GM21515 (cell line): ENCODE data around the gene MEF2D.

Experiments used
- ATAC-seq: cut with Tn5 transposase; IDR thresholded peaks from one replicate; pipeline ENCODE4 v1.9.1; 2021; ENCODE audit not compliant: unreplicated experiment

Gene MEF2D

DNA sequence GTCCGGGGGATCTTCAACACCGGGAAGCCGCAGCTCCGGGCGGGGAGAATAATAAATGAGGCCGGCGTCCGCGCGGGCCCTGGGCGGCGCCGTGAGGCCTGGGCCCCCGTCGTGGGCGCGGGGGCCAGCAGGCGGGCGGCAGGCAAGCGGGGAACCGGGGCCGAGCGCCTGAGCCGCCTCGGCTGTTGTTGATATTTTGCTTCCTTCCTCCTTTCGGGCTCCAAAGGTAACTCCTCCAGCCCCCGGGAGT is at the start of gene MEF2D:
Gene MEF2D (minus strand): TSS at position 233 of the 250 bp plus-strand sequence. CDS start 17,483 bp downstream, outside the sequence.
- no peak for ATAC-seq

DNA sequence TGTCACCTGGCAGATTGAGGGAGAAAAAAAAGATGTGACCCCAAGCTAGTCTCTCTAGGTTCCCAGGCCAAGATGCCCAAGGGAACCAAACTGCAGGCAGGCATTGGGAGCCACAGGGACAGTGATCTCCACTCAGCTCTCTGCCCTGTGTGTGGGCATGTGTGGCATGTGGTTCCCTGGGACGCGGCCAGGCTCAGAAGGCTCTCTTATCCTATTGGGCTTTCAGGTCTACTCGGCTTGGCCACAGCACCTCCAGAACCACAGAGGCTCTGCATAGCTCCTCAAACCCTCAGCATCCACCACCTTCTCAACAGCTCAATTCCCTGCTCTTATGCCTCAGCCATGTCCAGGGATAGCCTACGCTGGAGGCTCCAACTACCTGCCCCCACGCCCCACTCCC is 49.8 kb upstream of the MEF2D start:
- no peak for ATAC-seq

GRCh38 chr1:156549831-156550230 is 49.3 kb upstream of the MEF2D start:
- no peak for ATAC-seq

- ATAC-seq, result no peak
Measured at GRCh38 chr1:156549390-156549789, 48.8 kb upstream of the MEF2D start.

- no peak for ATAC-seq
Measured at GRCh38 chr1:156547982-156548381, 47.4 kb upstream of the MEF2D start.

DNA sequence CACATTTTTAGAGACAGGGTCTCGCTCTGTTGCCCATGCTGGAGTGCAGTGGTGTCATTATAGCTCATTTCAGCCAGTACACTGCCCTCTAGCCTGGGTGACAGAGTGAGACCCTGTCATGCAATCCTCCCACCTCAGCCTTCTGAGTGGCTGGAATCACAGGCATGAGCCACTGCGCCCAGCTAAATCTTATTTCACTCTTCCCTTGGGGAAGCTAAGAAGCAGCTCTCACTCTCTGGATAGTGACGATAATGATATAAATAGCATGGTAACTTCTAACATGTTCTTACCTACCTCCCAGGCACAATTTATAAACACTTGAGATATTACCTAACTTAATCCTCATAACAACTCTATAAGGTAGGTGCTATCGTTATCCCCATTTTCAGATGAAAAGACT is 46.9 kb upstream of the MEF2D start:
- no peak for ATAC-seq

- ATAC-seq, result no peak
Measured at GRCh38 chr1:156546267-156546666, 45.7 kb upstream of the MEF2D start.

DNA sequence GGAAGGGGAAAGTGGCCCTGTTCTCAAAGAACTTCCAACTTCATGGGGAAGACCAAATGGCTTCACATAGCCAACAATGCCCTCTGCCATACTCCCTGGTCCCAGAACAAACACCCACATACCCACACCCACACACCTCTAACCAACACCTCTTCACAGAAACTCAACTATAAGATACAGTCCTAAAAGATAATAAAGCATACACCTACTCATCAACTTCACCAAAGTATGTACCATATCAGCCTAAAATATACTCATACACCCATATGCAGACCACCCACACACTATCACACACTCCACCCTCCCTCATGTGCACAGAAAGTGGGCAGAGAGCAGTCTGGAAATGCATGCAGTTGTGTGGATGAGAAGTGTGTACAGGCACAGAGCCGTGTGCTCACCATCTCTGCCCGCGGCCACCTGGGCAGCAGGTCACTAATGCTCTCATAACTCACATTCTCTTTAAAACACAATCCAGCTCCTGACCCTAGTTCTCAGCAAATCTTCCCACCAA is 44.1 kb upstream of the MEF2D start:
- ATAC-seq, result no peak

- ATAC-seq, result no peak
Measured at GRCh38 chr1:156543066-156543465, 42.5 kb upstream of the MEF2D start.

GRCh38 chr1:156540955-156541354 is 40.4 kb upstream of the MEF2D start:
- no peak for ATAC-seq

GRCh38 chr1:156539818-156540355 is 39.3 kb upstream of the MEF2D start:
- no peak for ATAC-seq

DNA sequence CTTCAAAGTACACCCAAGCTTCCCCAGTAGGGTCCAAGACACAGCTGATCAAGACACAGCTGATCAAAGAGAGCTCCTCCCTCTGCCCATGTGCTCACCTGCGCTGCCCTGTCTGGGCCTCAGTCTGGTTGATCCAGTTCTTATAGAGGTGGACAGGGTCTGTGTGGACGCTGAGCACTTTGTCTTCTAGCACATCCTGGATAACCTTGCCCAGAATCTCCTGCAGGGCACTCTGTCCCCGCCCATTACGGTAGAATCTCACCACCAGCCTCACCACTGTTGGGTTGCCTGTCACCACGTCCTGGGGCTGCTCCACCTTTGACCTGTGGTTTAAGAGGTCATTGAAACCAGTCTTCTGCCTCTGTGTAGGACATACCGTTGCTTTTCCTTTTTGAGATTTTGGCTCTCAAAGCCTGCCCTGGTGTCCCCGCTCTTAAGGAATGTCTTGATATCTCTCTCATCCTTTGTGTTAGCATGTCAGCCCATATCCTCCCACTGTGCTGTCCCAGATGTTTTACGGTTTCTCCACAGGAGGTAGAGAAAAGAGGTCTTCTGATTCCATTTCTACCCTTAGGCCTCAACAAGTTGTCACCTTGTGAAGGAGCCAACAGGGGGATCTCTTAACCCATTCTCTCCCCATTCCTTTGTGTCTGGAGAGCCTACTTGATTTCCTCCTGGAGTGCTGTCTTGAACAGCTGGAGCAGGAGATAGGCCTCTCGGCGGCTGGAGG is 38.3 kb upstream of the MEF2D start:
- ATAC-seq, result no peak

DNA sequence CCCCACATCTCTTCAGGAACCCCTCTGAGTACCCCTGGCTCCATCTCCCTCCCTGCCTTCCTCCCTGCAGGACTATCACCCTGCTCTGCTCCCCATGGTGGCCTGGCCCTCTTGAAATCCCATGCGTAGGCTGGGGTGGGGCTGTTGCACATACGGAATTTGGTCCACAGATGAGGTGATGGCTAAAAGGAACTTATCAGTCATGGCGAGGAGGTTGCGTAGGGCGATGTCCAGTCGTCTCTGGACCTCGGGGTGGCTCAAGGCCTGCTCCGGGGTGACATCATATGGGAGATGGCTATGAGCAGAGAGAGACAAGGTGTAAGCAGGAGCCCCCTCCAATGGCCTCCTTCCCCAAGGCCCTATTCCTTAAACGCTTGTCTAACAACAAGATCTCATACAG is 36.5 kb upstream of the MEF2D start:
- ATAC-seq, result no peak

DNA sequence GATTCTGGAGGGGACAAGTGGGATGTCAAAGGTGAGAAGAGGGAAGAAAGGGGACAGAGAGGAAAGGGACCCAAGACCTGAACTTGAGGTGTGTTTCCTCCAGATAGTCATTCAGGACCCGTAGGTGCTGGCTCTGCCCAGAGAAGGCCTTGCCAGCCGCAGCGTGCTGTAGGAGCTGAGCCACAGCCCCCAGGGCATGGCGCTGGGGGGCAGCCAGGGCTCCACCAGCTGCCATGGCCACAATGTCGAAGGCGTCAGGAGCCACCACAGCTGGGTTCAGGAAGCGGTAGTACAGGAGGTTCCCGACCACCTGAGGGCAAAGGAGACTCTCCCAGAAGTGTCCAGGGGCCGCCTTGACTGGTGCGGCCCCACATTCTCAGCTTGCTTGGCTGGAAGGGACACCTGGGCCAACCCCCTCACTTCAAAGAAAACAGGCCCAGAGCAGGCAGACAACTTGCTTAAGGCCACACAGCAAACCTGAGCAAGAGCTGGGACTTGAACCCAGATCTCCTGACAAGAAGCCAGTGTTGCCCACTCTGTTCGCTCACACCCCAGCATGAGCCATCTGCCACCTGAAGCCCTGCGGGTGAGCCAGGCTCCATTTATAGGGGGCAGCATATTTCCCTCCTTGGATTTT is 34.0 kb upstream of the MEF2D start:
- ATAC-seq, result no peak

GRCh38 chr1:156533568-156534220 is 33.1 kb upstream of the MEF2D start:
- no peak for ATAC-seq

GRCh38 chr1:156532374-156532773 is 31.8 kb upstream of the MEF2D start:
- no peak for ATAC-seq

DNA sequence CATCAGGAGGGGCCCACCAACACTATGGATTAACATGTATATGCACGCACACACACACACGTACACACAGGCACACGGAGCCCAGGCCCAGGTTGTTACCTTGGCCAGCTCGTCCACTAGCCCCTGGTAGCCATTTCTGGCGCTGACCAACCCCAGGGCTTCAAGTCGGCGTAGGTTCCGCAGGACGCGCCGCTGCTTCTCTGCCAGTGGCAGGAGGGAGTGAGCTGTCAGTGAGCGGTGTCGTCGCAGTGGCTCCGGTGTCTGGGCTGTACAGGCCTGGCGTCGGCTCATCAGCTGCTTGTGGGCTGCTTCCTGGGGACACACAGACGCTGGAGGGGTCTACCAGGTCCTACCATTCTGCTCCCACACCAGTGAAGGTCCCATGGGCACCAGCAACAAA is 29.4 kb upstream of the MEF2D start:
- no peak for ATAC-seq

DNA sequence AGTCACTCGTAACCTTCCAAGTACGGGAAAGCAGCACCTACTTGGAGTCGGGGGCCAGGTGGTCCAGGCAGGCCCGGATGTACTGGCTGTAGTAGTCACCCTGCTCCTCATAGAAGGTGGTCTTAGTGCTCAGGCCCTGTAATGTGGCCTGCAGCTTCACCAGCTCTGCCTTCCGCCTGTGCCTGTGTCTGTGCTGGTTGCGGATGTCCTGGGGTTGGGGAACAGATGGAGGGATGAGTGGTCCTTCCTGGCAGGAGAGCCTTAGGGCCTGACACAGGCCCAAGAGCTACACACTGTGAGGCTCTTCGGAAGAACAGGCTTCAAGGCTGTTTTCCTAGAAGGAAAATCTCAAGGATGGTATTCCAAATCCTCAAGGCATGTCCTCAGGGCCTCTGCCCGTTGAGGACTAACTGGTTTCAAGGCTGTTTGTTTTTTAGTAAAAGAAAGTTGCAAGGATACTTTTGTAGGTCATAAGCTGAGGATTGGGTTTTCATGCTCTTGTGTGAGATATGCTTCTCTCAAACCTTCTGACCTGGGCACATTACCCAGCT is 28.4 kb upstream of the MEF2D start:
- no peak for ATAC-seq

GRCh38 chr1:156528231-156528630 is 27.7 kb upstream of the MEF2D start:
- ATAC-seq, result no peak

DNA sequence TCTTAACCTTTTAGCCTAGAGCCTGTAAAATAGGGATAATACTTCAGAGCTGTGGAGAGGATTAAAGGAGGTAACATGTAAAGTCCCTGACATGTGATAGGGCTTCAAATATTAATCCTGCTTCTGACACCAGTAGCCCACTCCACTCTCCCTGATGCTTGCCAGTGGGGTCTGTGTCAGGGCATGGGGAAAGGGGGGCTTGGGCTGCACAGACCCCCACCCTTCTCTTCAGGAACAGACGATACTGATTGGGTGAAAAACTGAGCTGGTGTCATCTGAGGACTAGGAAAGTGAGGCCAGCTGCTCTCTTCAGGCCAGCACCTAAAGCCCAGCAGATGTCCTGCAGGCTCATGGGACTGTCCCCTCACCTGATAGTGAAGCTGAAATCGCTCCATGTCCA is 27.0 kb upstream of the MEF2D start:
- ATAC-seq, result no peak

- no peak for ATAC-seq
Measured at GRCh38 chr1:156525856-156526489, 25.4 kb upstream of the MEF2D start.
